Measurements from ENCODE around the gene NMNAT2.

Gene NMNAT2

DNA sequence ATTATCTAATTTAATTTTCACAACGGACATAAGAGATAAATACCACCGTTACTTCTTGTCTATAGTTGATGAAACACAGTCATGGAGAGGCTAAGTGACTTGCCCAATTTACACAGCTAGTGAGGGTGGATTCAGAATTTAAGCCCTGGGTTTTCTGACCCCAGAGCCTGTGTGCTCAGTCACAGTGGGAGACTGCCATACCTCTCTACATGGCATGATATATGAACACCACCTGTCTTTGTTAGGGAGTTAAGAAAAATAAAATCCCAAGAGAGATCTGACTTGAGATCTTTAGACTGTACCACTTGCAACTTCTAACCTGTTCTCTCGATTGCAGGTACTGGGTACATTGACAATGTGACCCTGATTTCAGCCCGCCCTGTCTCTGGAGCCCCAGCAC lies 191.8 kb downstream of the NMNAT2 start:
- H3K4me3 ChIP-seq (ENCODE audit: low read depth, low read length), result no peak overlapping the region
- TF ChIP-seq, protein P1, sequence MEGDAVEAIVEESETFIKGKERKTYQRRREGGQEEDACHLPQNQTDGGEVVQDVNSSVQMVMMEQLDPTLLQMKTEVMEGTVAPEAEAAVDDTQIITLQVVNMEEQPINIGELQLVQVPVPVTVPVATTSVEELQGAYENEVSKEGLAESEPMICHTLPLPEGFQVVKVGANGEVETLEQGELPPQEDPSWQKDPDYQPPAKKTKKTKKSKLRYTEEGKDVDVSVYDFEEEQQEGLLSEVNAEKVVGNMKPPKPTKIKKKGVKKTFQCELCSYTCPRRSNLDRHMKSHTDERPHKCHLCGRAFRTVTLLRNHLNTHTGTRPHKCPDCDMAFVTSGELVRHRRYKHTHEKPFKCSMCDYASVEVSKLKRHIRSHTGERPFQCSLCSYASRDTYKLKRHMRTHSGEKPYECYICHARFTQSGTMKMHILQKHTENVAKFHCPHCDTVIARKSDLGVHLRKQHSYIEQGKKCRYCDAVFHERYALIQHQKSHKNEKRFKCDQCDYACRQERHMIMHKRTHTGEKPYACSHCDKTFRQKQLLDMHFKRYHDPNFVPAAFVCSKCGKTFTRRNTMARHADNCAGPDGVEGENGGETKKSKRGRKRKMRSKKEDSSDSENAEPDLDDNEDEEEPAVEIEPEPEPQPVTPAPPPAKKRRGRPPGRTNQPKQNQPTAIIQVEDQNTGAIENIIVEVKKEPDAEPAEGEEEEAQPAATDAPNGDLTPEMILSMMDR (IDR thresholded peaks at IDR 0.05; ENCODE audit: low read depth, low read length, missing control alignments), result no peak
- in situ Hi-C loops (cut with HindIII; ENCODE audit: low sequenced_read_pairs), result no loop called here
- DNase-seq (ENCODE audit: low read depth), result no peak

DNA sequence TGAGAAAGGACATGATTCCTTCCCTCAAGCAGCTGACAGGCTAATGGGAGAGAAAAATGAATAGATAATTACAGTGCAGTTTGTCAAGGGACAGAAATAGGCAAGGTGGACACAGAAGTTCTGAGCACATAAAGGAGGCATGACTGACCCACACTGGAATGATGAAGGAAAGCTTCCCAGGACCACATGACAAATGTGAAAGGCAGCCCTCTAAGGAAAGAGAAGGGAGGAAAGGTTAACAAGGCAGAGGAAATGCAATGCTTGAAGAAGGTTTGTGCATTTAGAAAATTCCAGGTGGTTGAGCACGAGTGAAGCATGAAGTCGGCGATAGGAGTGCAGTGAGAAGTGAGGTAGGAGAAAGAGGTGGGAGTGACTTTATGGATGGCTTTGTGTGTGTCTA lies 194.7 kb downstream of the NMNAT2 start:
- no peak for DNase-seq (ENCODE audit: low read depth)
- no peak overlapping the region for H3K4me3 ChIP-seq (ENCODE audit: low read depth, low read length)
- TF ChIP-seq, protein P1 (IDR thresholded peaks at IDR 0.05; ENCODE audit: low read depth, low read length, missing control alignments), result no peak
- in situ Hi-C loops (cut with HindIII; ENCODE audit: low sequenced_read_pairs), result no loop called here

DNA sequence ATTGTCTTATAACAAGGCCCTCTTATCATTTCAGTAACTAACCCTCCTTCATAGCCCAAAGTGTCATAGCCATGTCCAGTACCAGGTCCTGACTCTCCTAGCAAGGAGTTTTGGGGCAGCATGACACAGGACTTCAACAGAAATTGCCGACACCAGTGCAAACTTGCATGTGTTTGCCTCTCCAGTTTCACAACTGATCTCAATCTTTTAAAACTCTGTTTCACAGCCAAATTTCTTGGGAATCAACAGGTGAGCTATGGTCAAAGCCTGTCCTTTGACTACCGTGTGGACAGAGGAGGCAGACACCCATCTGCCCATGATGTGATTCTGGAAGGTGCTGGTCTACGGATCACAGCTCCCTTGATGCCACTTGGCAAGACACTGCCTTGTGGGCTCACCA lies 195.3 kb downstream of the NMNAT2 start:
- in situ Hi-C loops (cut with HindIII; ENCODE audit: low sequenced_read_pairs), result no loop called here
- TF ChIP-seq, protein P1 (IDR thresholded peaks at IDR 0.05; ENCODE audit: low read depth, low read length, missing control alignments), result no peak

DNA sequence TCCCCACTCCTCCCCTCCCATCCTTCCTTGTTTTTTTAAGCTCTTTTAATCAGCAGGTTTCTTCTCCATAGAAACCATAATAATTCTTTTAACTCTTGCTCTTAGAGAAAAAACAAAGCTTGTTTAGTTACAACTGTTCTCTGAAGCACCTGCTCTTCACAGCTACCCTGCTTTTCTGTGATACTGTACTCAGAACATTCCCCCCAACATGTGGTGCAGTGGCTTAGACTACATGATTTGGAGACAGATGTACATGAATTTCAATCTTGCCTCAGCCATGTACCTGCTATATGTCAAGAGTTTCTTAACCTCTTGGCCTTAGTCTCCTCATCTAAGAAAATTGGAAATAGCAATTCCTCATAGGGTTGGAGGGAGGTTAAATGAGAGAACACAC lies 198.6 kb downstream of the NMNAT2 start:
- H3K4me3 ChIP-seq (ENCODE audit: low read depth, low read length), result no peak overlapping the region
- TF ChIP-seq, protein P1 (IDR thresholded peaks at IDR 0.05; ENCODE audit: low read depth, low read length, missing control alignments), result no peak
- in situ Hi-C loops (cut with HindIII; ENCODE audit: low sequenced_read_pairs), result no loop called here
- DNase-seq (ENCODE audit: low read depth), result no peak

More for the DNA sequence above, 195.3 kb downstream of the NMNAT2 start:
- no peak for DNase-seq (ENCODE audit: low read depth)
- no peak overlapping the region for H3K4me3 ChIP-seq (ENCODE audit: low read depth, low read length)

DNA sequence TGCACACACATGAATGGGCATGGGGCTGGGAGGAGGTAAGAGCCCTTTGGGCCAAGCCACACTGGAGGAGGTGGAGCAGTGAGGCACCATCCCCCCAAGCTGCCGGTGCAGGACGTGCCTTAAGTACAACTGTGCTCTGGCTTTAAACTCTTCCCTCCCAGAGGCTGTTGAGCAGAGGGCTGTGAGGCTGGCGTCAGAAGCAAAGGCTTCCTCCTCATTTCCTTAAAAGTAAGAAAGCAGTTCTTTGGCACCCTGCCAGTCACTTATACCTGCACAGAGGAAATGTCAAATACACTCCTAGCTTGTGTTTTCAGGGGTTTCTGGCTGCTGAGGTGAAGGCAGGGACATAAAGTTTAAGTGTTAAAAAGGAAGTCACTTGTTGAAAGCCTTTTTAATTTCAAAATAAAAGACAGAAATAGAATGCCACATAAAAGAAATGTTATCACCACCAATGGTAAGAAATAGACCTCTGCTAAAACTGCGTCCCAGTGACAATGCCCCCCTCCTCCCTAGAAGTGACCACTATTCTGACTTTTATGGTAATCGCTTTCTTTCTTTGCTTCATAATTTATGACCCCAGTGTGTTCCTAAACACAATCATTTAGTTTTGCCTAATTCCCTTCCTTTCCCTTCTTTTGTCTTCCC lies 199.1 kb downstream of the NMNAT2 start:
- DNase-seq (ENCODE audit: low read depth), result no peak
- no peak overlapping the region for H3K4me3 ChIP-seq (ENCODE audit: low read depth, low read length)
- TF ChIP-seq, protein P1 (IDR thresholded peaks at IDR 0.05; ENCODE audit: low read depth, low read length, missing control alignments), result no peak
- in situ Hi-C loops (cut with HindIII; ENCODE audit: low sequenced_read_pairs), result no loop called here

DNA sequence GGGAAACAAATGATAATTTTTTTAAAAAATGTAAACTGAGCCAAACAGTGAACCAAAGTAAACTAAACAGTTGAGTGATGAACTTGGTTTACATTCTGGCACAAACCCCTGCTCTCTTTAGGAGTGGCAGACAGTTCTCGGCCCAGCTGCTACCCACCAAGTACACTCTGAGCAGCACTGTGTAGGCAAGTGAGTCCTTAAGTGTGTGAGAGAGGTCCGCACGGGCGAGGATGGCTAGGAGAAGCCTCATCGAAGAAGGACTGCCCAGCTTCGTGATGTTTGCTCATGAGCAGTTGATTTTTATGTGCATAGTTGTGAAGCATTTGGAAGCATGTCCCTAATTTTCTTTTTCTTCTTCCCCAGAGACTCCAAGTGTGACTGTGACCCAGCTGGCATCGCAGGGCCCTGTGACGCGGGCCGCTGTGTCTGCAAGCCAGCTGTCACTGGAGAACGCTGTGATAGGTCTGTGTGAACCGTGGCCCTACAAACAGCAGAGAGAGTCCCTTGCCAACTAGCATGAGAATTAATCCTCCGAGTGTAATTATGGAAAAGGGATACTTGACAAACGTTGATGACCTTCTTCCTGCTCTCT lies 200.1 kb downstream of the NMNAT2 start:
- DNase-seq (ENCODE audit: low read depth), result no peak
- H3K4me3 ChIP-seq (ENCODE audit: low read depth, low read length), result no peak overlapping the region
- TF ChIP-seq, protein P1 (IDR thresholded peaks at IDR 0.05; ENCODE audit: low read depth, low read length, missing control alignments), result no peak
- in situ Hi-C loops (cut with HindIII; ENCODE audit: low sequenced_read_pairs), result no loop called here

Measured in astrocyte of the cerebellum (primary cell).